ENCODE measurements around the gene SAMD5. TPM values are rescaled to one million over a fixed set of nuclear protein-coding genes. Genes with fewer than 3 reads are reported as not detected.

Gene SAMD5
- total RNA-seq, 1 experiment from 2014 or later = 6.1 TPM

GRCh38 chr6:147510929-147511590, 2.6 kb downstream of the SAMD5 start:
- BruUV-seq (replicated peaks) = no TSS peak
- no peak overlapping the region for H3K27ac ChIP-seq (ENCODE audit: low read depth, low read length, poor library complexity, severe bottlenecking)
- H3K4me1 ChIP-seq (ENCODE audit: insufficient read depth, low read length, poor library complexity, severe bottlenecking) = peaks cover 4% of the 10 kb centered on the region
- intact Hi-C loops (cut with micrococcal nuclease; ENCODE audit: unreplicated experiment) = no loop called here
- H3K9me3 ChIP-seq (ENCODE audit: low read depth, low read length, poor library complexity, severe bottlenecking) = no peaks in the 10 kb centered on the region
- H3K36me3 ChIP-seq (ENCODE audit: insufficient read depth, low read length, poor library complexity, severe bottlenecking) = no peaks in the 10 kb centered on the region
- TF ChIP-seq EZH2 (IDR thresholded peaks at IDR 0.05; ENCODE audit: borderline replicate concordance, low read depth, low read length, poor library complexity, severe bottlenecking) = no peak
- DNase-seq (ENCODE audit: low spot score) = no peak
- POLR2A ChIA-PET (ENCODE audit: low non-redundant PET) = no interaction called here
- CTCF ChIA-PET = no interaction called here
- H3K27me3 ChIP-seq (replicated peaks; ENCODE audit: insufficient read depth, low read depth, low read length, poor library complexity) = peaks cover 12% of the 10 kb centered on the region
- H3K4me3 ChIP-seq (ENCODE audit: low read depth, low read length, poor library complexity, severe bottlenecking) = peak overlapping the region; percentile 78

- H3K36me3 ChIP-seq (ENCODE audit: insufficient read depth, low read length, poor library complexity, severe bottlenecking) = no peaks in the 10 kb centered on the region
- no peak overlapping the region for H3K4me3 ChIP-seq (ENCODE audit: low read depth, low read length, poor library complexity, severe bottlenecking)
- H3K27ac ChIP-seq (ENCODE audit: low read depth, low read length, poor library complexity, severe bottlenecking) = no peak overlapping the region
- no TSS peak for BruUV-seq (replicated peaks)
- H3K27me3 ChIP-seq (replicated peaks; ENCODE audit: insufficient read depth, low read depth, low read length, poor library complexity) = peaks cover 5% of the 10 kb centered on the region
- DNase-seq (ENCODE audit: low spot score) = no peak
- intact Hi-C loops (cut with micrococcal nuclease; ENCODE audit: unreplicated experiment) = no loop called here
- ChIA-PET POLR2A (ENCODE audit: low non-redundant PET) (no interaction called here), CTCF (no interaction called here)
- no peaks in the 10 kb centered on the region for H3K9me3 ChIP-seq (ENCODE audit: low read depth, low read length, poor library complexity, severe bottlenecking)
- no peak for TF ChIP-seq CTCF (conservative IDR thresholded peaks at IDR 0.05; ENCODE audit: low read depth, low read length)
- TF ChIP-seq EZH2 (IDR thresholded peaks at IDR 0.05; ENCODE audit: borderline replicate concordance, low read depth, low read length, poor library complexity, severe bottlenecking) = no peak
- no peaks in the 10 kb centered on the region for H3K4me1 ChIP-seq (ENCODE audit: insufficient read depth, low read length, poor library complexity, severe bottlenecking)
Observed at GRCh38 chr6:147514831-147515230, 6.3 kb downstream of the SAMD5 start.

- intact Hi-C loops (cut with micrococcal nuclease; ENCODE audit: unreplicated experiment) = no loop called here
Observed at GRCh38 chr6:147515327-147515726, 6.8 kb downstream of the SAMD5 start.

More at GRCh38 chr6:147515327-147515726, 6.8 kb downstream of the SAMD5 start:
- ChIA-PET POLR2A (ENCODE audit: low non-redundant PET) (no interaction called here), CTCF (no interaction called here)
- no peaks in the 10 kb centered on the region for H3K9me3 ChIP-seq (ENCODE audit: low read depth, low read length, poor library complexity, severe bottlenecking)
- no TSS peak for BruUV-seq (replicated peaks)
- DNase-seq (ENCODE audit: low spot score) = no peak
- H3K4me3 ChIP-seq (ENCODE audit: low read depth, low read length, poor library complexity, severe bottlenecking) = no peak overlapping the region
- H3K27me3 ChIP-seq (replicated peaks; ENCODE audit: insufficient read depth, low read depth, low read length, poor library complexity) = no peaks in the 10 kb centered on the region
- H3K4me1 ChIP-seq (ENCODE audit: insufficient read depth, low read length, poor library complexity, severe bottlenecking) = no peaks in the 10 kb centered on the region
- no peaks in the 10 kb centered on the region for H3K36me3 ChIP-seq (ENCODE audit: insufficient read depth, low read length, poor library complexity, severe bottlenecking)
- no peak overlapping the region for H3K27ac ChIP-seq (ENCODE audit: low read depth, low read length, poor library complexity, severe bottlenecking)
- no peak for TF ChIP-seq CTCF (conservative IDR thresholded peaks at IDR 0.05; ENCODE audit: low read depth, low read length)
- no peak for TF ChIP-seq EZH2 (IDR thresholded peaks at IDR 0.05; ENCODE audit: borderline replicate concordance, low read depth, low read length, poor library complexity, severe bottlenecking)
